HEK293 (cell line): ENCODE measurements around the gene ETHE1.

Source experiments
- HOXC10 ChIP-seq: sonication (generic); formaldehyde crosslinking; IDR thresholded peaks from 2 replicates; pipeline ENCODE4 v1.8.1; 2023; ENCODE audit warnings: mild to moderate bottlenecking, missing genetic modification reagents
- HOXD13 ChIP-seq: sonication (generic); formaldehyde crosslinking; IDR thresholded peaks from 2 replicates; pipeline ENCODE4 v1.8.0; 2022; ENCODE audit warnings: missing genetic modification reagents, borderline replicate concordance
- KLF7 ChIP-seq: fragments of 450-650 bp; formaldehyde crosslinking; IDR thresholded peaks from 2 replicates; pipeline ENCODE4 v1.5.1; 2016; ENCODE audit warnings: missing biosample characterization, missing genetic modification characterization, borderline replicate concordance
- ZEB2 ChIP-seq: fragments of 450-650 bp; formaldehyde crosslinking; IDR thresholded peaks from 2 replicates; pipeline ENCODE4 v1.5.1; 2016; ENCODE audit warnings: missing biosample characterization, missing genetic modification characterization
- ZFP3 ChIP-seq: fragments of 450-650 bp; formaldehyde crosslinking; IDR thresholded peaks from 2 replicates; pipeline ENCODE4 v1.5.1; 2016; ENCODE audit warnings: low read depth, missing biosample characterization, missing genetic modification characterization
- ZFP41 ChIP-seq: fragments of 450-650 bp; formaldehyde crosslinking; IDR thresholded peaks from 2 replicates; pipeline ENCODE4 v1.5.1; 2016; ENCODE audit warnings: missing biosample characterization, missing genetic modification characterization, borderline replicate concordance
- ZIC2 ChIP-seq: fragments of 450-650 bp; formaldehyde crosslinking; IDR thresholded peaks from 2 replicates; pipeline ENCODE4 v1.5.1; 2016; ENCODE audit warnings: missing biosample characterization, missing genetic modification characterization
- ZNF138 ChIP-seq: fragments of 450-650 bp; formaldehyde crosslinking; IDR thresholded peaks from 2 replicates; pipeline ENCODE4 v1.5.1; 2016; ENCODE audit warnings: missing biosample characterization, missing genetic modification characterization, borderline replicate concordance
- ZNF221 ChIP-seq: fragments of 450-650 bp; formaldehyde crosslinking; IDR thresholded peaks from 2 replicates; pipeline ENCODE4 v1.5.1; 2017; ENCODE audit warnings: missing biosample characterization, missing genetic modification characterization, borderline replicate concordance
- ZNF292 ChIP-seq: fragments of 450-650 bp; formaldehyde crosslinking; IDR thresholded peaks from 2 replicates; pipeline ENCODE4 v1.5.1; 2016; ENCODE audit warnings: low read depth, missing biosample characterization, missing genetic modification characterization, borderline replicate concordance
- ZNF366 ChIP-seq: fragments of 450-650 bp; formaldehyde crosslinking; conservative IDR thresholded peaks from 2 replicates; pipeline ENCODE4 v1.5.1; 2016; ENCODE audit warnings: missing biosample characterization, missing genetic modification characterization
- ZNF558 ChIP-seq: fragments of 450-650 bp; formaldehyde crosslinking; IDR thresholded peaks from 2 replicates; pipeline ENCODE4 v1.5.1; 2016; ENCODE audit warnings: missing biosample characterization, missing genetic modification characterization
- ZNF561 ChIP-seq: fragments of 450-650 bp; IDR thresholded peaks from 2 replicates; pipeline ENCODE4 v1.5.1; 2018; ENCODE audit warnings: missing biosample characterization, missing genetic modification characterization, borderline replicate concordance
- ZNF626 ChIP-seq: fragments of 450-650 bp; sonication (Bioruptor Pico); formaldehyde crosslinking; IDR thresholded peaks from 2 replicates; pipeline ENCODE4 v1.5.1; 2018; ENCODE audit warnings: missing biosample characterization, missing genetic modification characterization, inconsistent platforms
- ZNF76 ChIP-seq: fragments of 450-650 bp; formaldehyde crosslinking; IDR thresholded peaks from 2 replicates; pipeline ENCODE4; 2016; ENCODE audit warnings: low read depth, missing biosample characterization, missing genetic modification characterization, borderline replicate concordance
- TF ChIP-seq, protein P1 (sequence below): IDR thresholded peaks from 2 replicates; pipeline ENCODE4 v1.6.1; 2011; ENCODE audit warnings: mild to moderate bottlenecking, low read depth, low read length, borderline replicate concordance
- TF ChIP-seq, protein P2 (sequence below): fragments of 450-650 bp; formaldehyde crosslinking; IDR thresholded peaks from 2 replicates; pipeline ENCODE4 v1.5.1; 2016; ENCODE audit warnings: missing biosample characterization, missing genetic modification characterization, borderline replicate concordance
- TF ChIP-seq, protein P3 (sequence below): fragments of 450-650 bp; formaldehyde crosslinking; IDR thresholded peaks from 2 replicates; pipeline ENCODE4 v1.5.1; 2016; ENCODE audit warnings: missing biosample characterization, missing genetic modification characterization
- TF ChIP-seq, protein P4 (sequence below): fragments of 450-650 bp; formaldehyde crosslinking; IDR thresholded peaks from 2 replicates; pipeline ENCODE4 v1.5.1; 2016; ENCODE audit warnings: missing biosample characterization, missing genetic modification characterization
- TF ChIP-seq, protein P5 (sequence below): fragments of 450-650 bp; formaldehyde crosslinking; IDR thresholded peaks from 2 replicates; pipeline ENCODE4 v1.5.1; 2016; ENCODE audit warnings: missing biosample characterization, missing genetic modification characterization, low read depth
- TF ChIP-seq, protein P6 (sequence below): fragments of 450-650 bp; formaldehyde crosslinking; IDR thresholded peaks from 2 replicates; pipeline ENCODE4 v1.5.1; 2016; ENCODE audit warnings: missing biosample characterization, missing genetic modification characterization
- TF ChIP-seq, protein P7 (sequence below): fragments of 450-650 bp; formaldehyde crosslinking; IDR thresholded peaks from 2 replicates; pipeline ENCODE4 v1.5.1; 2016; ENCODE audit warnings: missing biosample characterization, missing genetic modification characterization

Gene ETHE1

DNA sequence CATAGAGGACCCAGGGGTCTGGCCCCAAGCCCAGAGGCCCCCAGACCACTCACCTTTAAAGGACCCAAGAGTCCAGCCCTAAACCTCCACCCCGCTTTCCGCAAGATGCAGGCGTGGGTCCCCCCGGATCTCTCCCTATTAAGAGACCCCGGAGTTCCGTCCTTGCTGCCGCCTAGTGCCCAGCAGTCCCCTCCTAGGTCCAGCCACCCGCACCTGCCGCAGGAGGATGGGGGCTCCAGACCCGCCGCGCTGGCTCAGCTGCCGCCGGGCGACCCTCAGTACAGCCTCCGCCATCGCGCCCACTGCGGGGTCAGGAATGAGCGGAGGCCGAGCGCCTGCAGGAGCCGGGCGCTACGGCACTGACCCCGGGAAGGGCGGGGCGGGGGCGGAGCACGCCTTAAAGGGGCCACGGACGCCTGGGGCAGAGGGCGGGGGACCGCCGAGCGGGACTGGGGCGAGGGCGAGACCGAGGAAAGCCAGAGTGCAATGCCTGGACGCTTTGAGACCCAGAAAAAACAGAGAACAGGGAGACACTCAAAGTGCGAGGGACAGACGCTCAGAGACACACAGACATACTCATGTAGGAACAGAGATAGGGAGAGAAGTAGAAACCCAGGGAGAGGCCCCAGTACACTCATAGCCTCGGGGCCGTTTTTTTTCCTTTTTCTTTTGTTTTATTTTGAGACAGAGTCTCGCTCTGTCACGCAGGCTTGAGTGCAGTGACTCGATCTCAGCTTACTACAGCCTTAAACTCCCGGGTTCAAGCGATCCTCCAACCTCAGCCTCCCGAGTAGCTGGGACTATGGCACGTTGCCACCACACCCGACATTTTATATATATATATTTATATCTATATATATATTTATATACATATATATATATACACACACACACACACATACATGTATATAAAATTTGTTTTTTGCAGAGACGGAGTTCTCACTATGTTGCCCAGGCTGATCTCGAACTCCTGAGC is at the start of gene ETHE1 (continued):
- TF ChIP-seq, protein P1, sequence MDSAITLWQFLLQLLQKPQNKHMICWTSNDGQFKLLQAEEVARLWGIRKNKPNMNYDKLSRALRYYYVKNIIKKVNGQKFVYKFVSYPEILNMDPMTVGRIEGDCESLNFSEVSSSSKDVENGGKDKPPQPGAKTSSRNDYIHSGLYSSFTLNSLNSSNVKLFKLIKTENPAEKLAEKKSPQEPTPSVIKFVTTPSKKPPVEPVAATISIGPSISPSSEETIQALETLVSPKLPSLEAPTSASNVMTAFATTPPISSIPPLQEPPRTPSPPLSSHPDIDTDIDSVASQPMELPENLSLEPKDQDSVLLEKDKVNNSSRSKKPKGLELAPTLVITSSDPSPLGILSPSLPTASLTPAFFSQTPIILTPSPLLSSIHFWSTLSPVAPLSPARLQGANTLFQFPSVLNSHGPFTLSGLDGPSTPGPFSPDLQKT: no peak
- TF ChIP-seq, protein P2, sequence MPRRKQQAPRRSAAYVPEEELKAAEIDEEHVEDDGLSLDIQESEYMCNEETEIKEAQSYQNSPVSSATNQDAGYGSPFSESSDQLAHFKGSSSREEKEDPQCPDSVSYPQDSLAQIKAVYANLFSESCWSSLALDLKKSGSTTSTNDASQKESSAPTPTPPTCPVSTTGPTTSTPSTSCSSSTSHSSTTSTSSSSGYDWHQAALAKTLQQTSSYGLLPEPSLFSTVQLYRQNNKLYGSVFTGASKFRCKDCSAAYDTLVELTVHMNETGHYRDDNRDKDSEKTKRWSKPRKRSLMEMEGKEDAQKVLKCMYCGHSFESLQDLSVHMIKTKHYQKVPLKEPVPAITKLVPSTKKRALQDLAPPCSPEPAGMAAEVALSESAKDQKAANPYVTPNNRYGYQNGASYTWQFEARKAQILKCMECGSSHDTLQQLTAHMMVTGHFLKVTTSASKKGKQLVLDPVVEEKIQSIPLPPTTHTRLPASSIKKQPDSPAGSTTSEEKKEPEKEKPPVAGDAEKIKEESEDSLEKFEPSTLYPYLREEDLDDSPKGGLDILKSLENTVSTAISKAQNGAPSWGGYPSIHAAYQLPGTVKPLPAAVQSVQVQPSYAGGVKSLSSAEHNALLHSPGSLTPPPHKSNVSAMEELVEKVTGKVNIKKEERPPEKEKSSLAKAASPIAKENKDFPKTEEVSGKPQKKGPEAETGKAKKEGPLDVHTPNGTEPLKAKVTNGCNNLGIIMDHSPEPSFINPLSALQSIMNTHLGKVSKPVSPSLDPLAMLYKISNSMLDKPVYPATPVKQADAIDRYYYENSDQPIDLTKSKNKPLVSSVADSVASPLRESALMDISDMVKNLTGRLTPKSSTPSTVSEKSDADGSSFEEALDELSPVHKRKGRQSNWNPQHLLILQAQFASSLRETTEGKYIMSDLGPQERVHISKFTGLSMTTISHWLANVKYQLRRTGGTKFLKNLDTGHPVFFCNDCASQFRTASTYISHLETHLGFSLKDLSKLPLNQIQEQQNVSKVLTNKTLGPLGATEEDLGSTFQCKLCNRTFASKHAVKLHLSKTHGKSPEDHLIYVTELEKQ: peak; percentile 25; the same call in 1 of the 2 replicates
- no peak for TF ChIP-seq ZFP41
- TF ChIP-seq ZNF138: no peak
- TF ChIP-seq HOXC10 (CRISPR knock-in tag): no peak
- TF ChIP-seq ZNF221 (tag by site-specific recombination): no peak
- peak; percentile 62 for TF ChIP-seq ZEB2 (tag by site-specific recombination)
- TF ChIP-seq ZNF76 (tag by site-specific recombination): no peak
- TF ChIP-seq ZNF561 (tag by site-specific recombination): 0 out of 2 replicates have a peak, but pooled peaks have one; percentile 58
- TF ChIP-seq ZIC2 (tag by site-specific recombination): peak; percentile 51; the same call in 1 of the 2 replicates
- peak; percentile 97 for TF ChIP-seq KLF7 (tag by site-specific recombination)
- TF ChIP-seq, protein P3, sequence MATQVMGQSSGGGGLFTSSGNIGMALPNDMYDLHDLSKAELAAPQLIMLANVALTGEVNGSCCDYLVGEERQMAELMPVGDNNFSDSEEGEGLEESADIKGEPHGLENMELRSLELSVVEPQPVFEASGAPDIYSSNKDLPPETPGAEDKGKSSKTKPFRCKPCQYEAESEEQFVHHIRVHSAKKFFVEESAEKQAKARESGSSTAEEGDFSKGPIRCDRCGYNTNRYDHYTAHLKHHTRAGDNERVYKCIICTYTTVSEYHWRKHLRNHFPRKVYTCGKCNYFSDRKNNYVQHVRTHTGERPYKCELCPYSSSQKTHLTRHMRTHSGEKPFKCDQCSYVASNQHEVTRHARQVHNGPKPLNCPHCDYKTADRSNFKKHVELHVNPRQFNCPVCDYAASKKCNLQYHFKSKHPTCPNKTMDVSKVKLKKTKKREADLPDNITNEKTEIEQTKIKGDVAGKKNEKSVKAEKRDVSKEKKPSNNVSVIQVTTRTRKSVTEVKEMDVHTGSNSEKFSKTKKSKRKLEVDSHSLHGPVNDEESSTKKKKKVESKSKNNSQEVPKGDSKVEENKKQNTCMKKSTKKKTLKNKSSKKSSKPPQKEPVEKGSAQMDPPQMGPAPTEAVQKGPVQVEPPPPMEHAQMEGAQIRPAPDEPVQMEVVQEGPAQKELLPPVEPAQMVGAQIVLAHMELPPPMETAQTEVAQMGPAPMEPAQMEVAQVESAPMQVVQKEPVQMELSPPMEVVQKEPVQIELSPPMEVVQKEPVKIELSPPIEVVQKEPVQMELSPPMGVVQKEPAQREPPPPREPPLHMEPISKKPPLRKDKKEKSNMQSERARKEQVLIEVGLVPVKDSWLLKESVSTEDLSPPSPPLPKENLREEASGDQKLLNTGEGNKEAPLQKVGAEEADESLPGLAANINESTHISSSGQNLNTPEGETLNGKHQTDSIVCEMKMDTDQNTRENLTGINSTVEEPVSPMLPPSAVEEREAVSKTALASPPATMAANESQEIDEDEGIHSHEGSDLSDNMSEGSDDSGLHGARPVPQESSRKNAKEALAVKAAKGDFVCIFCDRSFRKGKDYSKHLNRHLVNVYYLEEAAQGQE (tag by site-specific recombination): peak; percentile 50; the same call in 1 of the 2 replicates
- TF ChIP-seq, protein P4, sequence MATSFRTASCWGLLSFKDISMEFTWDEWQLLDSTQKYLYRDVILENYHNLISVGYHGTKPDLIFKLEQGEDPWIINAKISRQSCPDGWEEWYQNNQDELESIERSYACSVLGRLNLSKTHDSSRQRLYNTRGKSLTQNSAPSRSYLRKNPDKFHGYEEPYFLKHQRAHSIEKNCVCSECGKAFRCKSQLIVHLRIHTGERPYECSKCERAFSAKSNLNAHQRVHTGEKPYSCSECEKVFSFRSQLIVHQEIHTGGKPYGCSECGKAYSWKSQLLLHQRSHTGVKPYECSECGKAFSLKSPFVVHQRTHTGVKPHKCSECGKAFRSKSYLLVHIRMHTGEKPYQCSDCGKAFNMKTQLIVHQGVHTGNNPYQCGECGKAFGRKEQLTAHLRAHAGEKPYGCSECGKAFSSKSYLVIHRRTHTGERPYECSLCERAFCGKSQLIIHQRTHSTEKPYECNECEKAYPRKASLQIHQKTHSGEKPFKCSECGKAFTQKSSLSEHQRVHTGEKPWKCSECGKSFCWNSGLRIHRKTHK: no peak
- TF ChIP-seq, protein P5, sequence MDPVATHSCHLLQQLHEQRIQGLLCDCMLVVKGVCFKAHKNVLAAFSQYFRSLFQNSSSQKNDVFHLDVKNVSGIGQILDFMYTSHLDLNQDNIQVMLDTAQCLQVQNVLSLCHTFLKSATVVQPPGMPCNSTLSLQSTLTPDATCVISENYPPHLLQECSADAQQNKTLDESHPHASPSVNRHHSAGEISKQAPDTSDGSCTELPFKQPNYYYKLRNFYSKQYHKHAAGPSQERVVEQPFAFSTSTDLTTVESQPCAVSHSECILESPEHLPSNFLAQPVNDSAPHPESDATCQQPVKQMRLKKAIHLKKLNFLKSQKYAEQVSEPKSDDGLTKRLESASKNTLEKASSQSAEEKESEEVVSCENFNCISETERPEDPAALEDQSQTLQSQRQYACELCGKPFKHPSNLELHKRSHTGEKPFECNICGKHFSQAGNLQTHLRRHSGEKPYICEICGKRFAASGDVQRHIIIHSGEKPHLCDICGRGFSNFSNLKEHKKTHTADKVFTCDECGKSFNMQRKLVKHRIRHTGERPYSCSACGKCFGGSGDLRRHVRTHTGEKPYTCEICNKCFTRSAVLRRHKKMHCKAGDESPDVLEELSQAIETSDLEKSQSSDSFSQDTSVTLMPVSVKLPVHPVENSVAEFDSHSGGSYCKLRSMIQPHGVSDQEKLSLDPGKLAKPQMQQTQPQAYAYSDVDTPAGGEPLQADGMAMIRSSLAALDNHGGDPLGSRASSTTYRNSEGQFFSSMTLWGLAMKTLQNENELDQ (tag by site-specific recombination): no peak
- no peak for TF ChIP-seq ZNF292
- TF ChIP-seq, protein P6, sequence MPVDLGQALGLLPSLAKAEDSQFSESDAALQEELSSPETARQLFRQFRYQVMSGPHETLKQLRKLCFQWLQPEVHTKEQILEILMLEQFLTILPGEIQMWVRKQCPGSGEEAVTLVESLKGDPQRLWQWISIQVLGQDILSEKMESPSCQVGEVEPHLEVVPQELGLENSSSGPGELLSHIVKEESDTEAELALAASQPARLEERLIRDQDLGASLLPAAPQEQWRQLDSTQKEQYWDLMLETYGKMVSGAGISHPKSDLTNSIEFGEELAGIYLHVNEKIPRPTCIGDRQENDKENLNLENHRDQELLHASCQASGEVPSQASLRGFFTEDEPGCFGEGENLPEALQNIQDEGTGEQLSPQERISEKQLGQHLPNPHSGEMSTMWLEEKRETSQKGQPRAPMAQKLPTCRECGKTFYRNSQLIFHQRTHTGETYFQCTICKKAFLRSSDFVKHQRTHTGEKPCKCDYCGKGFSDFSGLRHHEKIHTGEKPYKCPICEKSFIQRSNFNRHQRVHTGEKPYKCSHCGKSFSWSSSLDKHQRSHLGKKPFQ (tag by site-specific recombination): no peak
- no peak for TF ChIP-seq ZNF626 (tag by site-specific recombination)
- TF ChIP-seq ZNF558 (tag by site-specific recombination): no peak
- TF ChIP-seq ZNF366 (tag by site-specific recombination): no peak
- TF ChIP-seq ZFP3 (tag by site-specific recombination): no peak
- TF ChIP-seq, protein P7, sequence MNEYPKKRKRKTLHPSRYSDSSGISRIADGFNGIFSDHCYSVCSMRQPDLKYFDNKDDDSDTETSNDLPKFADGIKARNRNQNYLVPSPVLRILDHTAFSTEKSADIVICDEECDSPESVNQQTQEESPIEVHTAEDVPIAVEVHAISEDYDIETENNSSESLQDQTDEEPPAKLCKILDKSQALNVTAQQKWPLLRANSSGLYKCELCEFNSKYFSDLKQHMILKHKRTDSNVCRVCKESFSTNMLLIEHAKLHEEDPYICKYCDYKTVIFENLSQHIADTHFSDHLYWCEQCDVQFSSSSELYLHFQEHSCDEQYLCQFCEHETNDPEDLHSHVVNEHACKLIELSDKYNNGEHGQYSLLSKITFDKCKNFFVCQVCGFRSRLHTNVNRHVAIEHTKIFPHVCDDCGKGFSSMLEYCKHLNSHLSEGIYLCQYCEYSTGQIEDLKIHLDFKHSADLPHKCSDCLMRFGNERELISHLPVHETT: no peak
- TF ChIP-seq HOXD13: no peak
